Keratinocyte (primary cell): ENCODE results near the gene CCNDBP1. TPM values are rescaled to one million over a fixed set of nuclear protein-coding genes. Genes with fewer than 3 reads are reported as not detected.

Experiments used
- DNase-seq: peaks from one replicate; pipeline ENCODE4 v3.0.0-alpha.2; 2011; ENCODE audit warnings: low read depth, missing footprints, low spot score
- FAIRE-seq: peaks from 2 replicates; lab custom pipeline; 2011; peaks lifted over from hg19 to GRCh38; lab: Jason Lieb, UNC
- H2AFZ ChIP-seq: 2 replicates; pipeline ENCODE4 v1.6.0; 2012; ENCODE audit warnings: low read length, control low read depth, inconsistent platforms; ENCODE audit not compliant: control insufficient read depth
- H3K27ac ChIP-seq: 2 replicates; pipeline ENCODE4 v1.5.1; 2011; ENCODE audit warnings: low read length; ENCODE audit not compliant: control insufficient read depth, insufficient read depth
- H3K27me3 ChIP-seq: 3 replicates; pipeline ENCODE4 v1.6.0; 2011; ENCODE audit warnings: low read length; ENCODE audit not compliant: control insufficient read depth, insufficient read depth; ENCODE audit errors: extremely low read depth
- H3K36me3 ChIP-seq, 2 experiments: 2 replicates in 1 of 2; 3 replicates in 1 of 2; pipeline ENCODE4 v1.5.1; 2011; ENCODE audit warnings: low read length in 2 of 2, mild to moderate bottlenecking in 1 of 2; ENCODE audit not compliant: control insufficient read depth in 2 of 2, insufficient read depth in 2 of 2; ENCODE audit errors: extremely low read depth in 1 of 2
- H3K4me1 ChIP-seq: 3 replicates; pipeline ENCODE4 v1.5.1; 2011; ENCODE audit warnings: low read length; ENCODE audit not compliant: control insufficient read depth, insufficient read depth; ENCODE audit errors: extremely low read depth
- H3K4me2 ChIP-seq: 3 replicates; pipeline ENCODE4 v1.6.0; 2011; ENCODE audit warnings: low read depth, low read length; ENCODE audit not compliant: control insufficient read depth, insufficient read depth; ENCODE audit errors: extremely low read depth
- H3K4me3 ChIP-seq, 3 experiments: fragments of 200-600 bp in 1 of 3; sonication (generic) in 1 of 3; 2 replicates in 2 of 3; 3 replicates in 1 of 3; pipeline ENCODE4 v1.5.1; 2011 to 2016; ENCODE audit warnings: low read length in 3 of 3, mild to moderate bottlenecking in 3 of 3, control low read depth in 2 of 3, inconsistent platforms in 1 of 3, low read depth in 1 of 3, mixed read lengths in 1 of 3, mixed run types in 1 of 3, moderate library complexity in 1 of 3; ENCODE audit not compliant: control insufficient read depth in 2 of 3, insufficient read depth in 2 of 3; ENCODE audit errors: extremely low read depth in 1 of 3
- H3K79me2 ChIP-seq: 2 replicates; pipeline ENCODE4 v1.6.0; 2012; ENCODE audit warnings: low read length; ENCODE audit not compliant: control insufficient read depth, insufficient read depth
- H3K9ac ChIP-seq: 3 replicates; pipeline ENCODE4 v1.6.0; 2011; ENCODE audit warnings: low read length; ENCODE audit not compliant: control insufficient read depth, insufficient read depth; ENCODE audit errors: extremely low read depth
- H3K9me1 ChIP-seq: 3 replicates; pipeline ENCODE4 v1.6.0; 2011; ENCODE audit warnings: low read length; ENCODE audit not compliant: control insufficient read depth, insufficient read depth; ENCODE audit errors: extremely low read depth
- H3K9me3 ChIP-seq: 2 replicates; pipeline ENCODE4 v1.5.1; 2012; ENCODE audit warnings: low read depth, low read length; ENCODE audit not compliant: control insufficient read depth
- H4K20me1 ChIP-seq: 3 replicates; pipeline ENCODE4 v1.6.0; 2011; ENCODE audit warnings: low read length; ENCODE audit not compliant: control insufficient read depth, insufficient read depth; ENCODE audit errors: extremely low read depth
- EZH2 ChIP-seq: IDR thresholded peaks from one replicate; pipeline ENCODE4 v1.6.1; 2012; ENCODE audit warnings: inconsistent platforms, mild to moderate bottlenecking, low read length, moderate library complexity
- dilution Hi-C: fragments of 300-500 bp; cut with MboI; formaldehyde crosslinking; loops from one replicate; pipeline ENCODE4 v1.7.0; 2020; ENCODE audit warnings: low sequenced_read_pairs; ENCODE audit not compliant: extremely low pct_ligation_motif_present
- polyA plus RNA-seq, 5 experiments: library from polyadenylated mRNA; depleted of rRNA in 3 of 5; stranded (reverse) in 3 of 5; stranded (forward) in 1 of 5; unstranded in 1 of 5; fragments of >200 nt; gene quantifications; 1 replicate in 1 of 5; 2 replicates in 3 of 5; 3 replicates in 1 of 5; pipeline versions ENCODE4 v1.2.1 to v1.2.3, GENCODE V29; 2011 to 2012; ENCODE audit warnings: missing spikeins in 2 of 5, low read depth in 1 of 5, low replicate concordance in 1 of 5
- TF ChIP-seq, protein P1 (sequence below), 3 experiments: IDR thresholded peaks in 1 of 3; conservative IDR thresholded peaks in 1 of 3; optimal IDR thresholded peaks in 1 of 3; 2 replicates in 2 of 3; 3 replicates in 1 of 3; pipeline versions ENCODE3 to v1.5.1; 2011; ENCODE audit warnings: low read length in 3 of 3, mild to moderate bottlenecking in 3 of 3, moderate library complexity in 2 of 3, control low read depth in 1 of 3, inconsistent platforms in 1 of 3; ENCODE audit not compliant: insufficient read depth in 2 of 3; ENCODE audit errors: extremely low read depth in 1 of 3

The CCNDBP1 gene
- polyA plus RNA-seq, 1 donor (not counting 4 experiments of a cell fraction or from before 2014, with no cell fraction given), result 53.5 TPM

DNA sequence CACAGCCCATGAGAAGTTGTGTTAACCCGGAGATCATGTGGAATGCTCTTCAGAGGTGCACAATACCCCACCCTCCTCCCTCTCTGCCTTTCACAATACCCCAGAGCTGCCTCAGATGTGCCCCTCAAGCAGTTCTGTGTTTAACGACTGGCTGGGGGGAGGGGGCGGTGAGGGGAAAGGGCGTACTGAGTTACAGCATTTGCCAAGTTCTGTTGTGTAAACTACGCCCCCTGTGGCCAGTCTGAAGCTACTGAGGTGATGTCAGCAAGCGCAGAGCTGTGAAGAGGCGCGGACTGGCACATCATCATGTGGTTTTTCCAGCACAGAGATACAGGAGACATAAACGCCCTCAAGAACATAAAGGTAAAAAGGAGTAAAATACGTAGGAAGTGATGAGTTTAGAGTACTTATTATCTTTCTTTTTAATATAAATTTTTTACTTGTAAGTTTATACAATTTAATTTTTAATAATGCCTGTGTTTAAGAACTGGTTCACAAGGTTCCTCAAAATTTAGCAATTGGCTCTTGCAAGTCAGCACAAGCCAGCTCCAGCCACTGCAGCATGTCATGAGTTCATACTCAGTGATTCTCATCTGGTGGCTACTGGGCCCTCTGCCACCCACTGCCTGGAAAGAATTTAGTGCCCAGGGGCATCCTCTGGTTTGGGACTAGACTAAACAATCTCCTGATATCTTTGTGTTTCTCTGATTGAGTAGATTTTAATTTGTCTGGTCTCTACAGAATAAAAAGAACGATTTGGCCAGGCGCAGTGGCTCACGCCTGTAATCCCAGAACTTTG is 33.9 kb downstream of the CCNDBP1 start:
- Histone ChIP-seq H3K4me3 (peak overlapping the region in 1 of 3 experiments; percentile 6), H3K9me3 (no peaks in the 10 kb centered on the region), H3K4me1 (peaks cover 8% of the 10 kb centered on the region), H3K27ac (peak overlapping the region; percentile 71), H3K36me3 (no peaks in the 10 kb centered on the region), H3K9ac (peak overlapping the region; percentile 52), H4K20me1 (no peaks in the 10 kb centered on the region), H3K79me2 (no peaks in the 10 kb centered on the region), H2AFZ (peak overlapping the region; percentile 78), H3K4me2 (peak overlapping the region; percentile 68), H3K9me1 (no peaks in the 10 kb centered on the region), H3K27me3 (no peaks in the 10 kb centered on the region)
- TF ChIP-seq, protein P1, sequence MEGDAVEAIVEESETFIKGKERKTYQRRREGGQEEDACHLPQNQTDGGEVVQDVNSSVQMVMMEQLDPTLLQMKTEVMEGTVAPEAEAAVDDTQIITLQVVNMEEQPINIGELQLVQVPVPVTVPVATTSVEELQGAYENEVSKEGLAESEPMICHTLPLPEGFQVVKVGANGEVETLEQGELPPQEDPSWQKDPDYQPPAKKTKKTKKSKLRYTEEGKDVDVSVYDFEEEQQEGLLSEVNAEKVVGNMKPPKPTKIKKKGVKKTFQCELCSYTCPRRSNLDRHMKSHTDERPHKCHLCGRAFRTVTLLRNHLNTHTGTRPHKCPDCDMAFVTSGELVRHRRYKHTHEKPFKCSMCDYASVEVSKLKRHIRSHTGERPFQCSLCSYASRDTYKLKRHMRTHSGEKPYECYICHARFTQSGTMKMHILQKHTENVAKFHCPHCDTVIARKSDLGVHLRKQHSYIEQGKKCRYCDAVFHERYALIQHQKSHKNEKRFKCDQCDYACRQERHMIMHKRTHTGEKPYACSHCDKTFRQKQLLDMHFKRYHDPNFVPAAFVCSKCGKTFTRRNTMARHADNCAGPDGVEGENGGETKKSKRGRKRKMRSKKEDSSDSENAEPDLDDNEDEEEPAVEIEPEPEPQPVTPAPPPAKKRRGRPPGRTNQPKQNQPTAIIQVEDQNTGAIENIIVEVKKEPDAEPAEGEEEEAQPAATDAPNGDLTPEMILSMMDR (optimal IDR thresholded peaks at IDR 0.05 in 1 of 3, IDR thresholded peaks at IDR 0.05 in 1 of 3, conservative IDR thresholded peaks at IDR 0.05 in 1 of 3; ENCODE audit: extremely low read depth in 1 of 3, insufficient read depth in 2 of 3, low read length in 3 of 3), result peak; percentile 78 to 84 (median 79)
- no peak for TF ChIP-seq EZH2
- dilution Hi-C loops, result no loop called here
- FAIRE-seq (peak; percentile 91), DNase-seq (peak; percentile 80)

DNA sequence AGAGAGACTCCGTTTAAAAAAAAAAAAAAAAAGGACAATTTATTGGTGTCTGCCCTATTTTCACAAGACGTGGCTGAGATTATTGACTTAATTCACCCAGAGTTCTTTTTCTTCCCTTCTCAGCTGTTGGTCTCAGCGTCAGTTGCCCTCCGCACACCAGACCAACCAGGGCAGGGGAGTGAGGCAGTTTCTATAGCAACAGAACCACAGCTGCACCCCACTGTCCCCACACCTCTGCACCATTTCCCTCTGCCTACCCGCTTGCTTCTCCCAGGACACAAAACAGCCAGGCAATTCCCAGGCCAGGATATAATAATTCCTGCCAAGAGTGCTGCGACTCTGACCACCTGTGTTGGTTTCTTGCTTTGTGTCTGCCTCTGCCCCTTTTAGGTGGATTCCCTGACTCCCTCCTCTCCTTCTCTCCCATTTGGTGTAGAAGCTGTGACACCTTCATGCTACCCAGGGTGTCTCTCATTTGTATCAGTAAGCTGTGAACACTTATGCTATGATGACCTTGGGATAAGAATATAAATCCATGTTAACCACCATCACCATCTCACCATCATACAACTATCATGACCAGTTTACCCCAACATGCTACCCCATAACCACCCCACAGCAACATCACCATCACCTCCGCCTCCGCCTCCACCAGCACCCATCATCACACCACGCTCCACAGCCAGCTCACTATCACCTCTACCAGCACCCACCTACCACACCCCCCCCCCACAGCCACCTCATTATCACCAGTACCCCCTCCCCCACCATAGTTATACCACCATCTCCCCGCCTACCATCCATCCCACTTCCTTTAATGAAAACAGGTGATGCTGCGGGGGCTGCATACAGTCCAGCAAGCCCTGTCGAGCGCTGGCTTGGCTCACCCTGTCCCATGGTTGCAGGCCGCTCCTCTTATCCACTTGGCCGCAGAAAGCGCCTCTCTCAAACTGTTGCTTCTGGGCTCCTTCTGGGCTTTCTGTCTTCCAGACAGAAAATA is 35.0 kb downstream of the CCNDBP1 start:
- Histone ChIP-seq H3K79me2 (no peaks in the 10 kb centered on the region), H3K4me3 (no peak overlapping the region), H4K20me1 (no peaks in the 10 kb centered on the region), H3K9me3 (no peaks in the 10 kb centered on the region), H3K27me3 (no peaks in the 10 kb centered on the region), H3K4me2 (no peak overlapping the region), H3K9ac (no peak overlapping the region), H3K4me1 (peaks cover 8% of the 10 kb centered on the region), H2AFZ (no peak overlapping the region), H3K9me1 (no peaks in the 10 kb centered on the region), H3K27ac (peak overlapping the region; percentile 71), H3K36me3 (no peaks in the 10 kb centered on the region)
- DNase-seq (no peak), FAIRE-seq (no peak)
- dilution Hi-C loops, result no loop called here
- TF ChIP-seq, protein P1 (optimal IDR thresholded peaks at IDR 0.05 in 1 of 3, IDR thresholded peaks at IDR 0.05 in 1 of 3, conservative IDR thresholded peaks at IDR 0.05 in 1 of 3; ENCODE audit: extremely low read depth in 1 of 3, insufficient read depth in 2 of 3, low read length in 3 of 3), result no peak
- no peak for TF ChIP-seq EZH2
